GM12875 (cell line): ENCODE results near the gene MYO10.

ENCODE experiments used
- H3K4me3 ChIP-seq: one replicate; pipeline ENCODE4 v1.5.1; 2011; ENCODE audit warnings: low read depth, low read length, control low read depth
- CTCF ChIP-seq: IDR thresholded peaks from 2 replicates; pipeline ENCODE4 v1.5.1; 2011; ENCODE audit warnings: low read depth, mild to moderate bottlenecking, control low read depth, inconsistent platforms, low read length, moderate library complexity, borderline replicate concordance; ENCODE audit not compliant: insufficient read depth

The MYO10 gene

GRCh38 chr5:16906255-16906654, 29.8 kb downstream of the MYO10 start:
- no peak for TF ChIP-seq CTCF
- no peak overlapping the region for H3K4me3 ChIP-seq

GRCh38 chr5:16903480-16904300, 32.4 kb downstream of the MYO10 start:
- no peak overlapping the region for H3K4me3 ChIP-seq
- TF ChIP-seq CTCF, result no peak

- no peak overlapping the region for H3K4me3 ChIP-seq
- no peak for TF ChIP-seq CTCF
Measured at GRCh38 chr5:16902846-16903245, 33.2 kb downstream of the MYO10 start.

GRCh38 chr5:16901021-16901644, 35.0 kb downstream of the MYO10 start:
- H3K4me3 ChIP-seq, result no peak overlapping the region
- no peak for TF ChIP-seq CTCF

GRCh38 chr5:16899171-16899570, 36.9 kb downstream of the MYO10 start:
- no peak for TF ChIP-seq CTCF
- H3K4me3 ChIP-seq, result no peak overlapping the region

GRCh38 chr5:16897800-16898199, 38.3 kb downstream of the MYO10 start:
- no peak for TF ChIP-seq CTCF
- no peak overlapping the region for H3K4me3 ChIP-seq

GRCh38 chr5:16897284-16897704, 38.8 kb downstream of the MYO10 start:
- TF ChIP-seq CTCF, result no peak
- no peak overlapping the region for H3K4me3 ChIP-seq
